Hepatocyte (in vitro differentiated cells): ENCODE data around the gene PTPN9.
"Not testable (repeated sequence)": the region's sequence is repeated elsewhere in the genome, so short reads cannot be mapped to it uniquely, and the experiment has no call there.

Source experiments
- CTCF ChIP-seq: fragments of 200-600 bp; sonication (generic); IDR thresholded peaks from 2 replicates; pipeline ENCODE4 v1.5.1; 2016; ENCODE audit warnings: antibody characterized with exemption, mild to moderate bottlenecking; ENCODE audit not compliant: poor library complexity
- EZH2 ChIP-seq: fragments of 200-600 bp; sonication (generic); IDR thresholded peaks from 2 replicates; pipeline ENCODE4 v1.6.1; 2016; ENCODE audit warnings: antibody characterized with exemption, mild to moderate bottlenecking, borderline replicate concordance
- EZH2phosphoT487 ChIP-seq: fragments of 200-600 bp; sonication (generic); IDR thresholded peaks from one replicate; pipeline ENCODE4 v1.6.1; 2018; ENCODE audit warnings: antibody characterized with exemption, mild to moderate bottlenecking, low read depth, moderate library complexity; ENCODE audit not compliant: unreplicated experiment, severe bottlenecking

- TF ChIP-seq CTCF, EZH2, EZH2phosphoT487: not testable (repeated sequence)
These were observed 95.6 kb downstream of the PTPN9 start for GRCh38 chr15:75483556-75483955.
